Breast epithelium (tissue), 4 donors: Measurements from ENCODE around the gene MAPKAPK3. TPM values are rescaled to one million over a fixed set of nuclear protein-coding genes. Genes with fewer than 3 reads are reported as not detected.

Source experiments
- DNase-seq, 2 donors: peaks; one replicate each; pipeline ENCODE4 v3.0.0-alpha.2; 2019; ENCODE audit warnings: low spot score in 2 of 2
- H3K27ac ChIP-seq, 2 donors: fragments of 200-600 bp; sonication (generic) in 1 of 2; one replicate each; pipeline ENCODE4 v1.5.1; 2016 to 2019; ENCODE audit warnings: mild to moderate bottlenecking in 1 of 2
- H3K27me3 ChIP-seq, 2 donors: fragments of 200-600 bp; sonication (generic) in 1 of 2; one replicate each; pipeline versions ENCODE4 v1.5.1 to v1.6.0; 2017 to 2019; ENCODE audit warnings: control low read depth in 1 of 2, mild to moderate bottlenecking in 1 of 2
- H3K36me3 ChIP-seq: fragments of 200-600 bp; one replicate; pipeline ENCODE4 v1.5.1; 2019
- H3K4me1 ChIP-seq, 2 donors: fragments of 200-600 bp; sonication (generic); one replicate each; pipeline ENCODE4 v1.5.1; 2016 to 2019; ENCODE audit warnings: control low read depth in 1 of 2
- H3K4me3 ChIP-seq, 3 donors: fragments of 200-600 bp; sonication (generic); 1 replicate in 2 of 3; 2 replicates in 1 of 3; pipeline ENCODE4 v1.5.1; 2016 to 2019; ENCODE audit warnings: mild to moderate bottlenecking in 3 of 3, moderate library complexity in 2 of 3
- H3K9me3 ChIP-seq, 2 donors: fragments of 200-600 bp; sonication (generic) in 1 of 2; one replicate each; pipeline ENCODE4 v1.5.1; 2016 to 2019; ENCODE audit warnings: control low read depth in 1 of 2
- POLR2A ChIP-seq: fragments of 450-650 bp; IDR thresholded peaks from one replicate; pipeline ENCODE4 v1.6.1; 2016; ENCODE audit warnings: antibody characterized with exemption, mild to moderate bottlenecking, moderate library complexity
- POLR2AphosphoS5 ChIP-seq, 3 donors: sonication (generic); formaldehyde crosslinking; IDR thresholded peaks; one replicate each; pipeline ENCODE4 v1.6.1; 2017; ENCODE audit warnings: antibody characterized with exemption in 3 of 3
- intact Hi-C: fragments of 100-400 bp; cut with DNase I; formaldehyde crosslinking; loops from one replicate; pipeline ENCODE4 v1.15.1; 2023; ENCODE audit warnings: low total_unique reads
- total RNA-seq, 3 donors: library from RNA; depleted of rRNA; stranded (reverse); fragments of >200 nt; gene quantifications; one replicate each; pipeline ENCODE4 v1.1.0, GENCODE V29; 2016
- TF ChIP-seq, protein P1 (sequence below), 3 donors: fragments of 450-650 bp; IDR thresholded peaks; one replicate each; pipeline ENCODE4 v1.5.1; 2016 to 2017; ENCODE audit warnings: antibody characterized with exemption in 3 of 3, mild to moderate bottlenecking in 3 of 3, moderate library complexity in 3 of 3

MAPKAPK3 gene
- total RNA-seq, 3 donors from 2014 or later = 30.4 to 38.4 (median 30.8) TPM

- H3K9me3 ChIP-seq = no peaks in the 10 kb centered on the region
- peak; percentile 91 to 93 for DNase-seq
- peak; percentile 44 for TF ChIP-seq POLR2A
- TF ChIP-seq, protein P1, sequence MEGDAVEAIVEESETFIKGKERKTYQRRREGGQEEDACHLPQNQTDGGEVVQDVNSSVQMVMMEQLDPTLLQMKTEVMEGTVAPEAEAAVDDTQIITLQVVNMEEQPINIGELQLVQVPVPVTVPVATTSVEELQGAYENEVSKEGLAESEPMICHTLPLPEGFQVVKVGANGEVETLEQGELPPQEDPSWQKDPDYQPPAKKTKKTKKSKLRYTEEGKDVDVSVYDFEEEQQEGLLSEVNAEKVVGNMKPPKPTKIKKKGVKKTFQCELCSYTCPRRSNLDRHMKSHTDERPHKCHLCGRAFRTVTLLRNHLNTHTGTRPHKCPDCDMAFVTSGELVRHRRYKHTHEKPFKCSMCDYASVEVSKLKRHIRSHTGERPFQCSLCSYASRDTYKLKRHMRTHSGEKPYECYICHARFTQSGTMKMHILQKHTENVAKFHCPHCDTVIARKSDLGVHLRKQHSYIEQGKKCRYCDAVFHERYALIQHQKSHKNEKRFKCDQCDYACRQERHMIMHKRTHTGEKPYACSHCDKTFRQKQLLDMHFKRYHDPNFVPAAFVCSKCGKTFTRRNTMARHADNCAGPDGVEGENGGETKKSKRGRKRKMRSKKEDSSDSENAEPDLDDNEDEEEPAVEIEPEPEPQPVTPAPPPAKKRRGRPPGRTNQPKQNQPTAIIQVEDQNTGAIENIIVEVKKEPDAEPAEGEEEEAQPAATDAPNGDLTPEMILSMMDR (IDR thresholded peaks at IDR 0.05) = no peak
- no peak for TF ChIP-seq POLR2AphosphoS5 (IDR thresholded peaks at IDR 0.05)
- H3K4me3 ChIP-seq = peak overlapping the region; percentile 88 to 94 (median 93)
- H3K27ac ChIP-seq = peak overlapping the region; percentile 93 to 96
- H3K4me1 ChIP-seq = peaks cover 6 to 8% of the 10 kb centered on the region in 2 donors
- H3K27me3 ChIP-seq = no peaks in the 10 kb centered on the region
- no peaks in the 10 kb centered on the region for H3K36me3 ChIP-seq
- intact Hi-C loops = no loop called here
Measured at GRCh38 chr3:50616770-50617095, 218 bp upstream of the MAPKAPK3 start.

DNA sequence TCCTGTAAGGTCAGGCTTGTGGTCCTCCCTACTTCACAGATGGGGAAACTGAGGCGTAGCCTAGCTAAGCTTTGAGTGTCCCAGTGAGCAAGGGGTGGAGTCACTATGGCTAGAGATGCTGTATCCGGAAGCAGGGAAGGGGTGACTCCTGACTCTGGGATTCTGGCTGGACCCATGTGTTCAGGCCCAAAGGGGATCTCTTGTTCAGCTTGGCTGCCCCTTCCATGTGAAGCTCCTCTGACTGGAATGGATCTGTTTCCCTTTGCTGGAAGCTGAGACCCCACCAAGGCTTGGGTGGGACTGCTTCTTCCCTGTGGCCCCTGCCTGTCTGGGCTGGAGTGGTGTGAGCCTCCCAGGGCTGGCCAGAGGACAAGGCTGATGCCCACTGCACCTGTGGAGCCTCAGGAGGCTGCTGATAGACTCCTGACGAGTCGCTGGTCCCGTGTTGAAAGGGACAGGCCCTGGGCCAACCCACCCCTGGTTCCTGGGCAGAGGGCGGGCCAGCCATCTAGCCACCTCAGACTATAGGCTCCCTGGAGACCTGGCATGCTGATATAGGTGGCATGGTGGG is 1.0 kb downstream of the MAPKAPK3 start:
- H3K27ac ChIP-seq = peak overlapping the region; percentile 93 to 96
- no peaks in the 10 kb centered on the region for H3K36me3 ChIP-seq
- no peak for TF ChIP-seq POLR2AphosphoS5 (IDR thresholded peaks at IDR 0.05)
- TF ChIP-seq, protein P1 (IDR thresholded peaks at IDR 0.05) = no peak
- no peak for TF ChIP-seq POLR2A
- no peak for DNase-seq
- H3K27me3 ChIP-seq = no peaks in the 10 kb centered on the region
- intact Hi-C loops = no loop called here
- H3K9me3 ChIP-seq = no peaks in the 10 kb centered on the region
- H3K4me3 ChIP-seq = peak overlapping the region; percentile 88 to 94 (median 93)
- peaks cover 3 to 8% of the 10 kb centered on the region in 2 donors for H3K4me1 ChIP-seq

DNA sequence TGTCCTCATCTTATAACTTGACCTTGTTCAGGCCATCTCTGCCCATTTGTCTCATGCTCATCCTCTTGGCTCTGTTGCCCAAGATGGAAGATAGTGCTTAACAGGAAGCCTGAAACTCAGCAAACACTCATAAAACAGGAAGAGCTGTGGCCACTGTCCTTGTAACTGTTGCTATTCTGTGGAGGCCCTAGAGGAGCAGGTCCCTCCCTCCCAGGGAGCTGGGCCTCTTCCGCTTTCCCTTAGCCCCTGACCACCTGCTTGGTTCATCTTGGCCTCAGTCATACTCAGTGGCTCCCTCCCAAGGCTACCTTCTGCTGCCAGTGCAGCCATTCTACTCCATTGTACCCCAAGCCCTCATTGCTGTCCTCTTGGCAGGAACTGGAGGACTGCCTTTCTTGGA is 3.5 kb downstream of the MAPKAPK3 start:
- Histone ChIP-seq H3K27ac (peak overlapping the region in 1 of 2 donors; percentile 21), H3K4me3 (no peak overlapping the region), H3K27me3 (no peaks in the 10 kb centered on the region), H3K36me3 (no peaks in the 10 kb centered on the region), H3K4me1 (peaks cover 3 to 8% of the 10 kb centered on the region in 2 donors), H3K9me3 (no peaks in the 10 kb centered on the region)
- intact Hi-C loops = no loop called here
- TF ChIP-seq, protein P1 (IDR thresholded peaks at IDR 0.05) = no peak
- TF ChIP-seq POLR2AphosphoS5 (IDR thresholded peaks at IDR 0.05) (no peak), POLR2A (no peak)
- DNase-seq = no peak

DNA sequence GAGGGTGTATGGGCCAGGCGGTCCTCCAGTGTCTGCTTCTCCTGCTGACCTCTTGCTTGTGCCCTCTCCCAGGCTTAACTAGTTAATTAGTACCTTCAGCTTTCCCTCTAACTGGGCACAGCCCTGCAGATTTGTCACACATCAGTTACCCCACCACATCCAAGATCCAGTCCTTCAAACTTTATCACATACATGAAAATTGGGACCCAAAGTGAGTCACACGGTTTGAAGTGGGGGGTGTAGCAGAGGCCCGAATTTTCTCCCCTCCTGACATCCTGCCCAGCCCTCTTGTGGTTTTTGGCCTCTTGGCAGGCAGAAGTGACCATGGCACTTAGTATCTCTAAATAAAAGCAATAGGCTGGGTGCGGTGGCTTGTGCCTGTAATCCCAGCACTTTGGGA is 3.9 kb downstream of the MAPKAPK3 start:
- no peaks in the 10 kb centered on the region for H3K9me3 ChIP-seq
- no peak overlapping the region for H3K4me3 ChIP-seq
- intact Hi-C loops = no loop called here
- TF ChIP-seq, protein P1 (IDR thresholded peaks at IDR 0.05) = no peak
- no peak for TF ChIP-seq POLR2A
- TF ChIP-seq POLR2AphosphoS5 (IDR thresholded peaks at IDR 0.05) = no peak
- H3K4me1 ChIP-seq = peaks cover 3 to 8% of the 10 kb centered on the region in 2 donors
- H3K36me3 ChIP-seq = no peaks in the 10 kb centered on the region
- no peaks in the 10 kb centered on the region for H3K27me3 ChIP-seq
- DNase-seq = no peak
- peak overlapping the region in 1 of 2 donors; percentile 21 for H3K27ac ChIP-seq

GRCh38 chr3:50622881-50623280 is 5.9 kb downstream of the MAPKAPK3 start:
- peak overlapping the region in 1 of 2 donors; percentile 17 for H3K27ac ChIP-seq
- intact Hi-C loops = no loop called here

More at GRCh38 chr3:50622881-50623280, 5.9 kb downstream of the MAPKAPK3 start:
- no peaks in the 10 kb centered on the region for H3K9me3 ChIP-seq
- no peak overlapping the region for H3K4me3 ChIP-seq
- no peaks in the 10 kb centered on the region for H3K27me3 ChIP-seq
- TF ChIP-seq, protein P1 (IDR thresholded peaks at IDR 0.05) = no peak
- TF ChIP-seq POLR2A = no peak
- no peak for TF ChIP-seq POLR2AphosphoS5 (IDR thresholded peaks at IDR 0.05)
- peaks cover 3 to 5% of the 10 kb centered on the region in 2 donors for H3K4me1 ChIP-seq
- H3K36me3 ChIP-seq = no peaks in the 10 kb centered on the region
- no peak for DNase-seq
